ENCODE data around the gene DENND1A.

DNA sequence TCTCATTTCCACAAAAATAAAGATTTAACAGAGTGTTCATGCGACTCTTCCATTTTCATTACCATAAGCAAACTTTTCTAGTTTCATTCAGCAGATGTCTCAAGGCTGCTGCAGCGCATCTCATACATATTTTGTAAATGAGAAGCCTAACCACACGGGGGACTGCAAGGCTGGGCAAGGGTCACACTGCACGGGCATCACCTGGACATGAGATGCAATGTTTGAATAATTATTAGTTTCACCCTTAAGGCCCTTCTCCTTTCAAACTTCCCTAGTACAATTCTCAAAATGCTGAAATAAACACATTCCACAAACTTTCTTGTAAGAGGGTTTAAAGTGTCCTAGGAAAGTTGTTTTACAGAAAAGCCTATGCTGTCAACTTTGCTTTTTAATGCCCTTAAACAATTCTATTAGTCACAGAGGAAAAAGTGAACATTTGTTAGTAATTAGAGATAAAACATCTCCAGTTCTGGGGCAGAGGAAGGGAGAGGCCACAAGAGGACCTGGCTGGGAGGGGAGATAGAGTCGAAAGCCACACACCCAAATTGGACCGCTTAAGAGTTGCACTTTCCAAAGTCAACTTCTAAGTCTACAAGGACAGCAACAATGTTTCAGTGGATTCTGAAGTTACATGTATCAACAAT is 1.3 kb downstream of the DENND1A start:
- no peak for TF ChIP-seq EZH2 (IDR thresholded peaks at IDR 0.05; ENCODE audit: insufficient read depth, low read length)
- TF ChIP-seq, protein P1, sequence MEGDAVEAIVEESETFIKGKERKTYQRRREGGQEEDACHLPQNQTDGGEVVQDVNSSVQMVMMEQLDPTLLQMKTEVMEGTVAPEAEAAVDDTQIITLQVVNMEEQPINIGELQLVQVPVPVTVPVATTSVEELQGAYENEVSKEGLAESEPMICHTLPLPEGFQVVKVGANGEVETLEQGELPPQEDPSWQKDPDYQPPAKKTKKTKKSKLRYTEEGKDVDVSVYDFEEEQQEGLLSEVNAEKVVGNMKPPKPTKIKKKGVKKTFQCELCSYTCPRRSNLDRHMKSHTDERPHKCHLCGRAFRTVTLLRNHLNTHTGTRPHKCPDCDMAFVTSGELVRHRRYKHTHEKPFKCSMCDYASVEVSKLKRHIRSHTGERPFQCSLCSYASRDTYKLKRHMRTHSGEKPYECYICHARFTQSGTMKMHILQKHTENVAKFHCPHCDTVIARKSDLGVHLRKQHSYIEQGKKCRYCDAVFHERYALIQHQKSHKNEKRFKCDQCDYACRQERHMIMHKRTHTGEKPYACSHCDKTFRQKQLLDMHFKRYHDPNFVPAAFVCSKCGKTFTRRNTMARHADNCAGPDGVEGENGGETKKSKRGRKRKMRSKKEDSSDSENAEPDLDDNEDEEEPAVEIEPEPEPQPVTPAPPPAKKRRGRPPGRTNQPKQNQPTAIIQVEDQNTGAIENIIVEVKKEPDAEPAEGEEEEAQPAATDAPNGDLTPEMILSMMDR (IDR thresholded peaks at IDR 0.05; ENCODE audit: insufficient read depth, low read depth, low read length) = no peak

All from astrocyte (in vitro differentiated cells and primary cell).